ENCODE measurements around the gene EPB41L4A.

Gene EPB41L4A

GRCh38 chr5:112234000-112234399 lies 185.1 kb downstream of the EPB41L4A start:
- Histone ChIP-seq H3F3A (ENCODE audit: low read depth) (no peaks in the 10 kb centered on the region), H2AFZ (ENCODE audit: low read length) (no peak overlapping the region), H3K4me3 (ENCODE audit: low read length, poor library complexity, severe bottlenecking) (no peak overlapping the region), H3K9me3 (ENCODE audit: insufficient read depth, low read depth, low read length) (no peaks in the 10 kb centered on the region), H3K36me3 (ENCODE audit: insufficient read depth, low read length) (no peaks in the 10 kb centered on the region), H3K9me2 (replicated peaks; ENCODE audit: low read depth, low read length) (no peaks in the 10 kb centered on the region), H3K79me2 (ENCODE audit: insufficient read depth, low read length) (no peaks in the 10 kb centered on the region), H3K4me2 (ENCODE audit: low read depth, low read length, poor library complexity, severe bottlenecking) (no peak overlapping the region), H3K4me1 (ENCODE audit: insufficient read depth, low read length, poor library complexity, severe bottlenecking) (no peaks in the 10 kb centered on the region), H3K9ac (ENCODE audit: low read depth, low read length, poor library complexity, severe bottlenecking) (no peak overlapping the region), H4K20me1 (ENCODE audit: insufficient read depth, low read length, poor library complexity, severe bottlenecking) (no peaks in the 10 kb centered on the region), H3K27me3 (ENCODE audit: insufficient read depth, low read length, poor library complexity, severe bottlenecking) (no peaks in the 10 kb centered on the region)
- TF ChIP-seq CTCF (conservative IDR thresholded peaks at IDR 0.05; ENCODE audit: low read length) (no peak), EZH2phosphoT487 (IDR thresholded peaks at IDR 0.05; ENCODE audit: borderline replicate concordance) (no peak)

- Histone ChIP-seq H3K4me1 (ENCODE audit: insufficient read depth, low read length, poor library complexity, severe bottlenecking) (no peaks in the 10 kb centered on the region), H3K9me3 (ENCODE audit: insufficient read depth, low read depth, low read length) (no peaks in the 10 kb centered on the region), H4K20me1 (ENCODE audit: insufficient read depth, low read length, poor library complexity, severe bottlenecking) (no peaks in the 10 kb centered on the region), H3K27me3 (ENCODE audit: insufficient read depth, low read length, poor library complexity, severe bottlenecking) (no peaks in the 10 kb centered on the region), H3K79me2 (ENCODE audit: insufficient read depth, low read length) (no peaks in the 10 kb centered on the region), H2AFZ (ENCODE audit: low read length) (no peak overlapping the region), H3K36me3 (ENCODE audit: insufficient read depth, low read length) (no peaks in the 10 kb centered on the region), H3F3A (ENCODE audit: low read depth) (no peaks in the 10 kb centered on the region), H3K9me2 (replicated peaks; ENCODE audit: low read depth, low read length) (no peaks in the 10 kb centered on the region), H3K4me3 (ENCODE audit: low read length, poor library complexity, severe bottlenecking) (no peak overlapping the region), H3K9ac (ENCODE audit: low read depth, low read length, poor library complexity, severe bottlenecking) (no peak overlapping the region), H3K4me2 (ENCODE audit: low read depth, low read length, poor library complexity, severe bottlenecking) (no peak overlapping the region)
- TF ChIP-seq CTCF (conservative IDR thresholded peaks at IDR 0.05; ENCODE audit: low read length) (no peak), EZH2phosphoT487 (IDR thresholded peaks at IDR 0.05; ENCODE audit: borderline replicate concordance) (no peak)
Observed at GRCh38 chr5:112232667-112233066, 186.4 kb downstream of the EPB41L4A start.

- no peak for TF ChIP-seq EZH2phosphoT487 (IDR thresholded peaks at IDR 0.05; ENCODE audit: borderline replicate concordance)
- TF ChIP-seq CTCF (conservative IDR thresholded peaks at IDR 0.05; ENCODE audit: low read length), result no peak
- no peaks in the 10 kb centered on the region for H4K20me1 ChIP-seq (ENCODE audit: insufficient read depth, low read length, poor library complexity, severe bottlenecking)
- no peaks in the 10 kb centered on the region for H3K9me2 ChIP-seq (replicated peaks; ENCODE audit: low read depth, low read length)
- H3K9ac ChIP-seq (ENCODE audit: low read depth, low read length, poor library complexity, severe bottlenecking), result no peak overlapping the region
- no peaks in the 10 kb centered on the region for H3K4me1 ChIP-seq (ENCODE audit: insufficient read depth, low read length, poor library complexity, severe bottlenecking)
- H3K36me3 ChIP-seq (ENCODE audit: insufficient read depth, low read length), result no peaks in the 10 kb centered on the region
- H3K79me2 ChIP-seq (ENCODE audit: insufficient read depth, low read length), result no peaks in the 10 kb centered on the region
- no peak overlapping the region for H3K4me2 ChIP-seq (ENCODE audit: low read depth, low read length, poor library complexity, severe bottlenecking)
- no peaks in the 10 kb centered on the region for H3F3A ChIP-seq (ENCODE audit: low read depth)
- no peaks in the 10 kb centered on the region for H3K9me3 ChIP-seq (ENCODE audit: insufficient read depth, low read depth, low read length)
- H3K4me3 ChIP-seq (ENCODE audit: low read length, poor library complexity, severe bottlenecking), result no peak overlapping the region
- no peaks in the 10 kb centered on the region for H3K27me3 ChIP-seq (ENCODE audit: insufficient read depth, low read length, poor library complexity, severe bottlenecking)
- no peak overlapping the region for H2AFZ ChIP-seq (ENCODE audit: low read length)
Observed at GRCh38 chr5:112230606-112231005, 188.5 kb downstream of the EPB41L4A start.
